ENCODE measurements around the gene HGF.

The HGF gene

DNA sequence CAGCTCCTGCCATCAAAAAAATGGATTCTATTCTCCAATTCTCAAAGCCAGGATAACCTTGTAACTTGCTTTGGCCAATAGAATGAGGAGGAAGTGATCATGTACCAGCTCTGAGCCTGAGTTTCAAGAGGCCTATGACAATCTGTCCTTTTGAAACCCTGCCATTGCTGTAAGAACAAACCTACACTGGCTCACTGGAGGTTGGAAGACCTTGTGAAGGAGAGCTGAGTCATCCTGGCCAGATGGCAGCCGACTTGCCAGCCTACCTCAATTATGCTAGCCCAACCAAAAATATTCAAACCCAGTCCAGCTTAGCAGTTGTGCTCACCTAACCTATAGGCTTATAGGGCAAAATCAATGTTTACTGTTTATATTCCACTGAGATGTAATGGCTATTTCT is 93.0 kb downstream of the HGF start:
- FAIRE-seq = no peak

DNA sequence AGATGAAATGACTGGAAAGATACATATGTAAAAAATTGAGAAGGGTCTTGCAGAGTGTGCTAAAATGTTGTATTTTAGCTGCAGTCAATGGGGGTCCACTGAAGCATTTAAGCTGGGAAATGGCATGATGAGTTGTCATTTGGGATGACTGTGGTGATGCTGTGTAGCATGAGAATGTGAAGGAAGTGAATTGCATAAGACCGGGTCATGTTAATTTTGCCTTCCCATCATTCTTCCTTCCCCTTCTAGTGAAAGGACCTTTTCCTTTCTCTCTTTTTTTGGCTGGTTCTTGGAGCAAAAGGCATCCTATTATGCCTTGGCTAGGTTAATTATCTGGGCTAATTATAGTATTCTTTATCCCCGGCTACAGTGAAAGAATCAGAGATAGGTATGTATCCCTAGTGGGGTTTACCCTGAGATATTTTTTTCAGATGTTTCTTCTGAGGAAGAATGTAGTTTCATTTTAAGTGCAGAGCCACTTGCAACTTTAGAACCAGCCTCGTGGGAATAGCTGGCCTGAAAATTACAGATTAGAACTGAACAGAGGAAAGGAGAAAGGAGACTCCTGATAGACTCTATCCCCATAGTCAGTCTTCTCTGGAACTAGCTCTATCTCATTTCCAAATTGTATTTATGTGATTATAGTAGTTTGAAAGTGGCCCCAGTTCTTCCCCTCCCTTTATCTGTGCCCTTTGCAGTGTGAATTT is 93.6 kb downstream of the HGF start:
- no peak for FAIRE-seq

DNA sequence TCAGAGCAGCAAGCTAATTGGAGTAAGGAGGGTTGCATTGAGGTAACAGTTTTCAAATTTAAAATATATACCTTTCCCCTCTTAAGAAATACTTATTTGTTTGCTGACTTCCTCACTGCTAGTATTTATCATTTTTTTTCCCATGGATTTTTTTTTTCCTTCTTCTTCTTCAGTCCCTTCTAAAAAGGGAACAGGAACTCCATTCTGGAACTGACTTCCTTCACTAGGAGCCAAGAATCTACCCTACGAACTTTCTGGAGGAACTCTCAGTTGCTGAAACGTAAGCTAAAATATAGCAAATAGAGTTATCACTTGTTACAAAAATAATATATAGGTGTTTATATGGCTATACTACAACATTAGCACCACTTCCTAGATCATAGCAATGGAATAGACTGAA is 95.4 kb downstream of the HGF start:
- FAIRE-seq = no peak

GRCh38 chr7:81672872-81673271 is 97.0 kb downstream of the HGF start:
- no peak for FAIRE-seq

DNA sequence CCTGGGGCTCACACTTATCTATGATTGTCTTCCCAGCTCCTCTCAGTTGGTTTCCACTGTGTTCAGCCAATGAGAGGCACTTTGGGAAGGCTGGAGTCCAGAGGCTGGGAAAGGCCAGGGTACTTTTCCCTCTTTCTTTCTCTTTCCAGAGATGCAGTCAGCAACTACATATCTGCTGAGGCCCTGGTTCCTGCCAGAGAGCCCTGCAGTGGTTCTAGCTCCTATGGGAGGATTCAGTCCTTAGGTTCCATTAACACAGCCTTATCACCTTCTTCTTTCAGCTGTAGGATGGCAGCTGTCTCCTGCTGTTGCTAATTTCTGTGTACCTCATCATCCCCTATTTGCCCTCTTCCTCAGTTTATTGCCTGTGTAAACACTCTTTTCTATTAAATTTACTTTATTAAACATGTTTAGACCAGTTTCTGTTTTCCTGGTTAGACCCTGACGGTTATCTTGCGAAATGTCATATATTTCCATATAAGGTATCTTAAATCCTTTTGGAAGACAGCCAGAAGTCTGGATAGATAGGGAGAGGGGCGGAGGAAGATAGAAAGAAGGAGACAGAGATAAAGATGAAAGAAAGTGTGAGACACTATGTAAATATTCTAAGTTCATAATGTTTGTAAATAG is 100.3 kb downstream of the HGF start:
- FAIRE-seq = no peak

GRCh38 chr7:81666209-81666608 is 103.6 kb downstream of the HGF start:
- no peak for FAIRE-seq

GRCh38 chr7:81665236-81665635 is 104.6 kb downstream of the HGF start:
- FAIRE-seq = no peak

DNA sequence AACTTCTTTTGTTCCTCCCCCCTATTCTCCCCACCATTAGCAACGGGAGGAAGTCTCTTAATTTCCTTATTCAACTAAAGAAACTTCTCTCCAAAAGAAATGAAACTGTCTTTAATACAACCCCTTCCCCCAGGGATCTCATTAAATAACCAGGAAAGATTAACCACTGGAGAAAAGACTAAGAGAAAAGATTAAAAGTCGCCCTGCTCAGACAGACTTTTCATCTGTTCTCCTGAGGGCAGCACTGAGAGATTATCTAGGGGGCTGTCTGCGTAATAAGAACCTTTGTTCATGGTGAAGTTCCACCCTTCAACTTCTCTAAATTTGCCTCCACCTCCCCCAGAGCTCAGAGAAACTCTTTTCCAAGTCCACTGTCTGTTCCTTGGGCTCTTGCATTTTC is 105.5 kb downstream of the HGF start:
- FAIRE-seq = no peak

GRCh38 chr7:81662531-81662930 is 107.3 kb downstream of the HGF start:
- no peak for FAIRE-seq

DNA sequence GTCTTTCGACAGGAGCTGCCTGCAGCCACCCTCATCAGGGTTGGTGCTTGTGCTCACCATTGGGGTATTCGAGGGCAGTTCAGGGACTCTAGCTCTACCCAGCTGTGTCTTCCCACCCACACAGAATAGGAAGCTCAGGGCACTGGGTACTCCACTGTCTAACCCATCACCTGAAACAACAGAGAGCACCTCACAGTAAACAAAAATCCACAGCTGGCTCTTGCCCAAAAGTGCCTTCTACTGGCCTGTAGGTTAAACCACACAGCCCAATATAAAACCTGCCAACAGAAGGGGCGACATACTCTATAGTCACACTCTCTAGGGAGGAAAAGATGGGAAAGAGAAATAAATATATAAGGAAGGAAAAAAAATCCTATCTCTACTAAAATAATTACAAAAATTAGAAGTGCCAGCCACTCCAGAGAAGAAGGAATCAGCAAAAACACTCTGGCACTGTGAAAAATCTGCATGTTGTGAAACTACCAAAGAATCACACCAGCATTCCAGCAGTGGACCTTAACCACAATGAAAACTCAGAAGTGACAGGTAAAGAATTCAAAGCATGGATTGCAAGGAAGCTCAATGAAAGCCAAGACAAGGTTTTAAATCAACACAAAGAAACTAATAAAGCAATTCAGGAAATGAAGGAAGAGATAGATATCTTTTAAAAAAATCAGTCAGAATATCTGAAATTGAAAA is 110.0 kb downstream of the HGF start:
- no peak for FAIRE-seq

GRCh38 chr7:81657551-81657950 is 112.3 kb downstream of the HGF start:
- no peak for FAIRE-seq

GRCh38 chr7:81655271-81655670 is 114.6 kb downstream of the HGF start:
- no peak for FAIRE-seq

DNA sequence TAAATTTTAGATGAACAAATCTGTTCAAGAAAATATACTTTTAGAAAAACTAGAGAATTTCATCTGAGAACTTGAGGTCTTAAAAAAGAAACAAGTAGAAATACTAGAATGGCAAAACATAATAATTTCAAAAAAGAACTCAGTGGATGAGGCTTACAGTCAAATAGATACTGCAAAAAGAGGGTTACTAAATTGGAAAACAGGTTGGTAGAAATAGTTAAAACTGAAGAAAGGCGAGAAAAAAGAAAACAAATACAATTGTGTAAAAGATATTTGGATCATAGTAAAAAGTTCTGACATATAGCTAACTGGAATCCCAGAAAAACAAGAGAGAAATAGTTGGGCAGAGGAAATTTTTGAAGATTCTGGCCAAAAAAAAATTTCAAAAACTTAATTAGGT is 117.6 kb downstream of the HGF start:
- FAIRE-seq = peak; percentile 65

Measured in endometrium (tissue), 2 donors.